Common myeloid progenitor, CD34-positive (primary cell): ENCODE measurements around the gene AGPAT3.
"Not testable (repeated sequence)": the region's sequence is repeated elsewhere in the genome, so short reads cannot be mapped to it uniquely, and the experiment has no call there.

Experiments used
- CTCF ChIA-PET: fragments of 350-600 bp; sonication (Branson Sonifier 250); formaldehyde crosslinking; loops from one replicate; lab custom pipeline; 2021; ENCODE audit warnings: antibody characterized with exemption; lab: Charles Lee
- POLR2A ChIA-PET: fragments of 350-600 bp; sonication (Branson Sonifier 250); formaldehyde crosslinking; loops from one replicate; lab custom pipeline; 2021; ENCODE audit warnings: antibody characterized with exemption; lab: Charles Lee
- DNase-seq, 3 donors: peaks; one replicate each; pipeline versions ENCODE4 v3.0.0 to v3.0.0-alpha.2; 2013
- H3K27ac ChIP-seq, 2 experiments: 1 replicate in 1 of 2; 2 replicates in 1 of 2; pipeline ENCODE4 v1.7.0; 2013; ENCODE audit warnings: inconsistent platforms in 2 of 2, low read length in 2 of 2, mild to moderate bottlenecking in 2 of 2, low read depth in 1 of 2, moderate library complexity in 1 of 2; ENCODE audit not compliant: severe bottlenecking in 2 of 2, insufficient read depth in 1 of 2, poor library complexity in 1 of 2
- H3K27me3 ChIP-seq, 5 experiments: replicated peaks in 2 of 5; 1 replicate in 3 of 5; 2 replicates in 2 of 5; pipeline versions ENCODE4 v1.6.1 to v1.7.0; 2013; ENCODE audit warnings: low read length in 4 of 5, mild to moderate bottlenecking in 2 of 5, moderate library complexity in 2 of 5, inconsistent platforms in 1 of 5; ENCODE audit not compliant: insufficient read depth in 5 of 5, control insufficient read depth in 4 of 5
- H3K36me3 ChIP-seq, 4 experiments: 1 replicate in 2 of 4; 2 replicates in 2 of 4; pipeline versions ENCODE4 v1.6.1 to v1.7.0; 2013; ENCODE audit warnings: low read length in 3 of 4, control low read depth in 1 of 4, mild to moderate bottlenecking in 1 of 4; ENCODE audit not compliant: control insufficient read depth in 4 of 4, insufficient read depth in 4 of 4
- H3K4me1 ChIP-seq, 4 experiments: 1 replicate in 3 of 4; 2 replicates in 1 of 4; pipeline versions ENCODE4 v1.6.1 to v1.7.1; 2013; ENCODE audit warnings: low read length in 3 of 4, mild to moderate bottlenecking in 3 of 4, control low read depth in 1 of 4, inconsistent platforms in 1 of 4, moderate library complexity in 1 of 4; ENCODE audit not compliant: control insufficient read depth in 4 of 4, insufficient read depth in 4 of 4; ENCODE audit errors: control extremely low read depth in 1 of 4
- H3K4me3 ChIP-seq, 7 experiments: 1 replicate in 4 of 7; 2 replicates in 3 of 7; pipeline versions ENCODE4 v1.5.1 to v1.7.0; 2013; ENCODE audit warnings: mild to moderate bottlenecking in 7 of 7, low read length in 6 of 7, moderate library complexity in 6 of 7, inconsistent platforms in 2 of 7, low read depth in 2 of 7, control low read depth in 1 of 7; ENCODE audit not compliant: insufficient read depth in 4 of 7, control insufficient read depth in 1 of 7; ENCODE audit errors: extremely low read depth in 1 of 7
- H3K9me3 ChIP-seq, 5 experiments: 1 replicate in 4 of 5; 2 replicates in 1 of 5; pipeline versions ENCODE4 v1.6.1 to v1.7.1; 2013; ENCODE audit warnings: low read length in 4 of 5, mild to moderate bottlenecking in 2 of 5, inconsistent platforms in 1 of 5, low read depth in 1 of 5, moderate library complexity in 1 of 5; ENCODE audit not compliant: control insufficient read depth in 4 of 5, insufficient read depth in 2 of 5; ENCODE audit errors: control extremely low read depth in 1 of 5
- WGBS: methylation state at CpG from one replicate; pipeline ENCODE4 v1.1.5; 2013; ENCODE audit not compliant: insufficient coverage; 5-methylcytosine and 5-hydroxymethylcytosine counted together

The AGPAT3 gene

GRCh38 chr21:43820466-43820865 lies 44.6 kb upstream of the AGPAT3 start:
- no peaks in the 10 kb centered on the region for H3K36me3 ChIP-seq
- peaks cover 0 to 14% (median 0%) of the 10 kb centered on the region in 4 experiments for H3K4me1 ChIP-seq
- POLR2A ChIA-PET = no interaction called here
- no peak for DNase-seq
- H3K4me3 ChIP-seq = no peak overlapping the region
- H3K27me3 ChIP-seq = peaks cover 0 to 6% (median 0%) of the 10 kb centered on the region in 5 experiments
- peaks cover 0 to 10% (median 7%) of the 10 kb centered on the region in 5 experiments for H3K9me3 ChIP-seq
- H3K27ac ChIP-seq = no peak overlapping the region
- CTCF ChIA-PET = interaction anchor here (1.1 to 2.0 kb wide), 4 partner anchors 9 to 107 kb away, joined by 4 to 8 read pairs (median 5); no protein-coding TSS in a partner anchor
- 99% methylated on average over 11 of the region's 11 CpGs for WGBS

GRCh38 chr21:43822166-43822565 lies 42.9 kb upstream of the AGPAT3 start:
- H3K9me3 ChIP-seq, H3K27me3 ChIP-seq, H3K27ac ChIP-seq, H3K36me3 ChIP-seq, POLR2A ChIA-PET, DNase-seq, H3K4me3 ChIP-seq: not testable (repeated sequence)
- CTCF ChIA-PET = interaction anchor here (1.8 kb wide), 1 partner anchor 97 kb away, joined by 4 read pairs; no protein-coding TSS in a partner anchor
- peaks cover 0 to 13% (median 0%) of the 10 kb centered on the region in 4 experiments for H3K4me1 ChIP-seq
- WGBS = 91% methylated on average over 10 of the region's 25 CpGs

GRCh38 chr21:43822741-43823140 lies 42.3 kb upstream of the AGPAT3 start:
- H3K36me3 ChIP-seq, H3K4me1 ChIP-seq, H3K27me3 ChIP-seq, H3K9me3 ChIP-seq, H3K4me3 ChIP-seq, POLR2A ChIA-PET, H3K27ac ChIP-seq, DNase-seq: not testable (repeated sequence)
- WGBS = no CpG with 5 or more reads among the region's 5 CpGs
- CTCF ChIA-PET = interaction anchor here (1.8 kb wide), 1 partner anchor 96 kb away, joined by 4 read pairs; no protein-coding TSS in a partner anchor

- ChIA-PET CTCF (interaction anchor here (1.0 to 1.9 kb wide), 4 partner anchors 13 to 151 kb away, joined by 3 to 6 read pairs (median 4); no protein-coding TSS in a partner anchor), POLR2A (no interaction called here)
- peaks cover 0 to 2% (median 0%) of the 10 kb centered on the region in 5 experiments for H3K9me3 ChIP-seq
- WGBS = 92% methylated on average over 13 of the region's 17 CpGs
- peaks cover 0 to 6% (median 0%) of the 10 kb centered on the region in 5 experiments for H3K27me3 ChIP-seq
- DNase-seq = no peak
- no peak overlapping the region for H3K27ac ChIP-seq
- H3K4me1 ChIP-seq = peaks cover 0 to 4% (median under 1%) of the 10 kb centered on the region in 4 experiments
- H3K4me3 ChIP-seq = no peak overlapping the region
- no peaks in the 10 kb centered on the region for H3K36me3 ChIP-seq
These were observed 40.4 kb upstream of the AGPAT3 start for GRCh38 chr21:43824333-43825241.

- ChIA-PET POLR2A (no interaction called here), CTCF (interaction anchor here (0.8 to 1.9 kb wide), 9 partner anchors 11 to 152 kb away, joined by 3 to 8 read pairs (median 4); no protein-coding TSS in a partner anchor)
- H3K9me3 ChIP-seq = no peaks in the 10 kb centered on the region
- peaks cover 0 to 6% (median 1%) of the 10 kb centered on the region in 4 experiments for H3K4me1 ChIP-seq
- 93% methylated on average over 20 of the region's 24 CpGs for WGBS
- no peaks in the 10 kb centered on the region for H3K36me3 ChIP-seq
- H3K27me3 ChIP-seq = peaks cover 0 to 8% (median 2%) of the 10 kb centered on the region in 5 experiments
- no peak for DNase-seq
- H3K4me3 ChIP-seq = no peak overlapping the region
- H3K27ac ChIP-seq = no peak overlapping the region
These were observed 39.6 kb upstream of the AGPAT3 start for GRCh38 chr21:43825242-43825935.

- Histone ChIP-seq H3K36me3 (no peaks in the 10 kb centered on the region), H3K27ac (no peak overlapping the region), H3K27me3 (peaks cover 0 to 11% (median 2%) of the 10 kb centered on the region in 5 experiments), H3K9me3 (no peaks in the 10 kb centered on the region), H3K4me3 (no peak overlapping the region), H3K4me1 (peaks cover 0 to 6% (median 1%) of the 10 kb centered on the region in 4 experiments)
- no peak for DNase-seq
- ChIA-PET POLR2A (no interaction called here), CTCF (interaction anchor here (0.7 to 1.7 kb wide), 12 partner anchors 10 to 151 kb away, joined by 3 to 8 read pairs (median 3); no protein-coding TSS in a partner anchor)
- 82% methylated on average over 29 of the region's 31 CpGs for WGBS
These were observed 38.9 kb upstream of the AGPAT3 start for GRCh38 chr21:43825936-43826622.
